Measurements from ENCODE around the gene SIRT2. TPM values are rescaled to one million over a fixed set of nuclear protein-coding genes. Genes with fewer than 3 reads are reported as not detected.

The SIRT2 gene
- total RNA-seq, 2 donors from 2014 or later: 33.2 to 39.6 TPM

DNA sequence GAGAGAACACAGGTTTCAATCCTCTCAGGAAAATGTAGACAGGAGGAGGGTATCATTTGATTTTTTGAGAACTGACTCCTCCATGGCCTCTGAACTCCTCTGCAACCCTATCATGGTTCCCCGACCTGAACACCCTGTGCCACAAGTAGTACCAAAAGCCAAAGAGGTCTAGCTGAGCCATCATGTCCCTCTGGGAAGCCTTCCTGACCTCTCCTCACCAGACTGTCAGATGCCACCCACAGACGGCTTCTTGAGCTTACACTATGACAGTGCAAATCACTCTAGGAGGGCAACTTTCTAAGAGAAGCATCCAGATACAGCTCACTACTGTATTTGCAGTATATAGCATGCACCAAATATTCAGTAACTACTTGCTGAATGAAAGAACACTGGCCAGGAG, 53.3 kb downstream of the SIRT2 start:
- H3K4me3 ChIP-seq: no peak overlapping the region
- H3K27ac ChIP-seq: no peak overlapping the region
- TF ChIP-seq, protein P1, sequence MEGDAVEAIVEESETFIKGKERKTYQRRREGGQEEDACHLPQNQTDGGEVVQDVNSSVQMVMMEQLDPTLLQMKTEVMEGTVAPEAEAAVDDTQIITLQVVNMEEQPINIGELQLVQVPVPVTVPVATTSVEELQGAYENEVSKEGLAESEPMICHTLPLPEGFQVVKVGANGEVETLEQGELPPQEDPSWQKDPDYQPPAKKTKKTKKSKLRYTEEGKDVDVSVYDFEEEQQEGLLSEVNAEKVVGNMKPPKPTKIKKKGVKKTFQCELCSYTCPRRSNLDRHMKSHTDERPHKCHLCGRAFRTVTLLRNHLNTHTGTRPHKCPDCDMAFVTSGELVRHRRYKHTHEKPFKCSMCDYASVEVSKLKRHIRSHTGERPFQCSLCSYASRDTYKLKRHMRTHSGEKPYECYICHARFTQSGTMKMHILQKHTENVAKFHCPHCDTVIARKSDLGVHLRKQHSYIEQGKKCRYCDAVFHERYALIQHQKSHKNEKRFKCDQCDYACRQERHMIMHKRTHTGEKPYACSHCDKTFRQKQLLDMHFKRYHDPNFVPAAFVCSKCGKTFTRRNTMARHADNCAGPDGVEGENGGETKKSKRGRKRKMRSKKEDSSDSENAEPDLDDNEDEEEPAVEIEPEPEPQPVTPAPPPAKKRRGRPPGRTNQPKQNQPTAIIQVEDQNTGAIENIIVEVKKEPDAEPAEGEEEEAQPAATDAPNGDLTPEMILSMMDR (IDR thresholded peaks at IDR 0.05): no peak
- no peak for TF ChIP-seq POLR2A (IDR thresholded peaks at IDR 0.05)
- intact Hi-C loops (cut with DNase I): no loop called here
- peaks cover 25 to 53% of the 10 kb centered on the region in 2 donors for H3K36me3 ChIP-seq (replicated peaks in 1 of 2; ENCODE audit: insufficient read depth in 1 of 2, low read depth in 2 of 2)
- no peaks in the 10 kb centered on the region for H3K27me3 ChIP-seq
- peaks cover 59% of the 10 kb centered on the region for H3K4me1 ChIP-seq
- DNase-seq: no peak
- H3K9me3 ChIP-seq: no peaks in the 10 kb centered on the region
- 71 to 76% methylated on average over 2 of the region's 2 CpGs for WGBS, 2 donors
- ATAC-seq: no peak

DNA sequence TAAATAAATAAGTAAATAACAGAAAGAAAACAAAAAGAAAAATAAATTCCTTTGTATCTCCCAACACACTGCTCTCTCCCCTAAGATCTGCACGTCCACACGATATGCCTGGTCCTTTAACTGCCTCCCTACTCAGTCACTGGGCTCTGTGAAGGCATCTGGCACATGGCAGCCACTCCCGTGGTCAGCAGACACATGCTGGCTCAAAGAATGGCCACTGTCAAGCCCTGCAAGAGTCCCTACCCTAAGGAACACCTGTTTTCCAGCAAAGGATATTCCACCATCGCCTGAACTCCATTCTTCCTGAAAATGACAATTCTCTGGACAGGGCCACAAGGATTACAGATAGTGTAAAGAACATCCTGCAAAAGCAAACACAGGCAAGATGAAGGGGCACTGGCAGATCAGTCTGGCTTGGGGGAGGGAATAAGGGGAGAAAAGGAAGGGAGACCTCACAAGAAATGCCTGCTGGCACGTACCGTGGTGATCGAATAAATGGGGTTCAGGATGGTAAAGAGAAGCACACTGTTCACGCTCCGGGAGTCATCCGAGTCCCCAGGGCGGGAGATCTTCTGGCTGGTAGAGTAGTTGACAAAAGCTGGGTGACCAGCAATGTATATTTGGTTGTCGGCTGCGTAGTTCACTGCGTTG, 53.9 kb downstream of the SIRT2 start:
- WGBS, 2 donors: 86 to 87% methylated on average over 14 of the region's 14 CpGs
- peaks cover 61% of the 10 kb centered on the region for H3K4me1 ChIP-seq

DNA sequence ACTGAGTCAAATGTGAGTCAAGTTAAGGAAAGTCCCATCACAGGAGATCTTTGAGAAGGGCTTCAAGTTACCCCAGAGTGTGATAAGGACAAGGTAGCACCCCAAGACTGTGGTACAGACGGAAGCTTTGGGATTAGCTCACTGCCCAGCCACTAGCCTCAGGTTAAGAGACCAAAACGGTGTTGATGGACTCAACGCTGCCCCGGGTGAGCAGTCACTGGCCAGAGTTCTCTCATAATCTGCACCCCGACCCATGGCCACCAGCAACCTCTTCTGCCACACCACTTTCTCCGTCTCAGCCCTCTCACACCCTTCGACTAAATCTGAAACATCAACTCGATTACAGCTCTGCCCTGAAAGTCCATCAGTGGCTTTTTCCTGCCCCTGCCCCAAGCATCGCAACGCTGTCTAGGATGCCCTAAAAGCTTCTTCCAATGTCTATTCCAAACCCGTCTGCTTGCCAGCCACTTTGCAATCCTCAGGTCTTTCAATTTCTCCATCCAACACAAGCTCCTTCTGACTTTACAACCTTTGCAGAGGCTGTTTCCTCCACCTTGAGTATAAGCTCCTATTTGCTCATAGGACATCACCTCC, 55.2 kb downstream of the SIRT2 start:
- Histone ChIP-seq H3K27me3 (no peaks in the 10 kb centered on the region), H3K9me3 (no peaks in the 10 kb centered on the region), H3K27ac (no peak overlapping the region), H3K4me1 (peaks cover 71% of the 10 kb centered on the region), H3K4me3 (no peak overlapping the region), H3K36me3 (replicated peaks in 1 of 2; ENCODE audit: insufficient read depth in 1 of 2, low read depth in 2 of 2) (peaks cover 25 to 65% of the 10 kb centered on the region in 2 donors)
- ATAC-seq (no peak), DNase-seq (no peak)
- intact Hi-C loops (cut with DNase I): no loop called here
- no peak for TF ChIP-seq POLR2A (IDR thresholded peaks at IDR 0.05)
- TF ChIP-seq, protein P1 (IDR thresholded peaks at IDR 0.05): no peak
- WGBS, 2 donors: 86 to 91% methylated on average over 10 to 11 of the region's 11 CpGs

More for the DNA sequence above, 53.9 kb downstream of the SIRT2 start:
- H3K27me3 ChIP-seq: no peaks in the 10 kb centered on the region
- H3K4me3 ChIP-seq: no peak overlapping the region
- TF ChIP-seq, protein P1 (IDR thresholded peaks at IDR 0.05): no peak
- TF ChIP-seq POLR2A (IDR thresholded peaks at IDR 0.05): no peak
- ATAC-seq (no peak), DNase-seq (no peak)
- H3K9me3 ChIP-seq: no peaks in the 10 kb centered on the region
- peaks cover 25 to 56% of the 10 kb centered on the region in 2 donors for H3K36me3 ChIP-seq (replicated peaks in 1 of 2; ENCODE audit: insufficient read depth in 1 of 2, low read depth in 2 of 2)
- intact Hi-C loops (cut with DNase I): no loop called here
- no peak overlapping the region for H3K27ac ChIP-seq

DNA sequence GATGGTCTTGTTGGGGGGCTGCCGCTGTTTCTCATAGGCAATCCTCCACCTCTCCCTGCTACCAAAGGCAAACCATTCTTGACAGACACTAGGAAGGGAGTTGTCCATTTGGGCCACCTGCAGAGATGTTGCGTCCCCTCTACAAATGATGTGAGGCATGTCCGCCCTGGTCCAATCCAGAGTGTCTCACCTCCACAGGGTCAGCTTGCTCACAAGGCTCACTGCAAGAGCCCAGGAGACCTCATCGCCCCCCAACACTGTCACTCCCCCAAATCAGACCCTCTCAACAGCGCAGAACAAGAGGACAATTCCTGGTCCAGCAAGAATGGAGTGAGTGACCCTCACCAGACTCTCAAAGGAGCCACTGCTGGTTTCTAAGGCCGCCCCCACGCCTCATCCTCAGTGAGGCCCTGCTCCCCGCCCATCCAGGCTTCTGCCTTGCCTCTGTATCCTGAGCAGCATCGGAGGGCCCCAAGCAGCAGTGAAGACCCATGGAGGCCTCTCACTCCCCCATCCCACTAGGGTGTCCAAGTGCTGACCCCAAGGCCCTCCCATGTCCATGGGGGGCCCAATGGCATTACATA, 56.2 kb downstream of the SIRT2 start:
- H3K4me3 ChIP-seq: no peak overlapping the region
- intact Hi-C loops (cut with DNase I): no loop called here
- DNase-seq (no peak), ATAC-seq (no peak)
- no peak overlapping the region for H3K27ac ChIP-seq
- H3K36me3 ChIP-seq (replicated peaks in 1 of 2; ENCODE audit: insufficient read depth in 1 of 2, low read depth in 2 of 2): peaks cover 25 to 69% of the 10 kb centered on the region in 2 donors
- 94 to 98% methylated on average over 7 to 9 of the region's 9 CpGs for WGBS, 2 donors
- no peaks in the 10 kb centered on the region for H3K27me3 ChIP-seq
- peaks cover 73% of the 10 kb centered on the region for H3K4me1 ChIP-seq
- no peaks in the 10 kb centered on the region for H3K9me3 ChIP-seq
- TF ChIP-seq, protein P1 (IDR thresholded peaks at IDR 0.05): no peak
- no peak for TF ChIP-seq POLR2A (IDR thresholded peaks at IDR 0.05)

Data from body of pancreas (tissue), 4 donors.